Epithelial cell of proximal tubule (primary cell): Measurements from ENCODE around the gene GAS7. TPM values are rescaled to one million over a fixed set of nuclear protein-coding genes. Genes with fewer than 3 reads are reported as not detected.

Experiments
- DNase-seq: peaks from one replicate; pipeline ENCODE4 v3.0.0-alpha.2; 2011; ENCODE audit warnings: low read depth
- H3K4me3 ChIP-seq: 2 replicates; pipeline ENCODE4 v1.5.1; 2011; ENCODE audit warnings: low read depth, mild to moderate bottlenecking, low read length
- CTCF ChIP-seq: conservative IDR thresholded peaks from 2 replicates; pipeline ENCODE4 v1.5.1; 2012; ENCODE audit warnings: low read depth, mild to moderate bottlenecking, low read length
- total RNA-seq: library from RNA; depleted of rRNA; stranded (reverse); fragments of >200 nt; gene quantifications from 2 replicates; pipeline ENCODE4 v1.2.3, GENCODE V29; 2015

Gene GAS7
- total RNA-seq, 1 donor from 2014 or later: 2.5 TPM

- DNase-seq: no peak
- H3K4me3 ChIP-seq: no peak overlapping the region
- no peak for TF ChIP-seq CTCF
Measured at GRCh38 chr17:9894231-9894630, 304.2 kb downstream of the GAS7 start.

- DNase-seq: no peak
- H3K4me3 ChIP-seq: no peak overlapping the region
- TF ChIP-seq CTCF: no peak
Measured at GRCh38 chr17:9893411-9894012, 304.9 kb downstream of the GAS7 start.

- no peak for DNase-seq
- H3K4me3 ChIP-seq: no peak overlapping the region
- peak; percentile 63 for TF ChIP-seq CTCF
Measured at GRCh38 chr17:9890124-9890523, 308.3 kb downstream of the GAS7 start.

- no peak overlapping the region for H3K4me3 ChIP-seq
- TF ChIP-seq CTCF: no peak
- no peak for DNase-seq
Measured at GRCh38 chr17:9887508-9887907, 310.9 kb downstream of the GAS7 start.

GRCh38 chr17:9886141-9886930 lies 312.1 kb downstream of the GAS7 start:
- DNase-seq: no peak
- no peak overlapping the region for H3K4me3 ChIP-seq
- TF ChIP-seq CTCF: no peak

GRCh38 chr17:9883451-9883850 lies 315.0 kb downstream of the GAS7 start:
- no peak for DNase-seq
- H3K4me3 ChIP-seq: no peak overlapping the region
- TF ChIP-seq CTCF: no peak
